ENCODE data around the gene KDM5A.

- TF ChIP-seq POLR2A (IDR thresholded peaks at IDR 0.05): no peak
- no peak for TF ChIP-seq CTCF (IDR thresholded peaks at IDR 0.05)
Measured at GRCh38 chr12:288687-289086, 100.4 kb downstream of the KDM5A start.
